Stromal cell of bone marrow (primary cell): Measurements from ENCODE around the gene TBX15.

Experiments
- DNase-seq: peaks from one replicate; pipeline ENCODE4 v3.0.0-alpha.2; 2012; ENCODE audit warnings: low read depth

TBX15 gene

DNA sequence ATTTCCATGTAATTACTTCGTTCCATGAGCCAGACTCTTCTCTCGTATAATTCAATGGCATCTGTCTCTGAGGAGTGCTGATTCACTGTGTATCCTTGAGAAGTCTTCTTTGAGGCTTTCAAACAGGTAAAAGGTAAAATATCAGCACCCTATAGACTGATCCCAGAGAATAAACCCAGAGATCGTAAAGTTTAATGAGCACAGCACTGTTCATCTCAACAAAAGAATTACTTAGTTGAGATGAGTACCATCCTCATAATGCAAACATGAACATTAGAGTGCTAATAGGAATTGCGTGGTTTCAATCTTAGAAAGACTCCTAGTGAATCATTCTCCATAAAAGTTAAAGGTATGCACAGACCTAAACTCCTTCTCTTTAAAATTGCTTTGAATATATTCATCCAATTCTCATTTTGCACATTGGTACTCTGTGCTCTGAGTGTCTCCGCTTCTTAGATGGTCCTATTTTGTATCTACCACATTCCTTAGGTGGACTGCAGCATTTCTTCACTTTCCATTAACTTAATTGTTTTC is 97.2 kb downstream of the TBX15 start:
- no peak for DNase-seq

DNA sequence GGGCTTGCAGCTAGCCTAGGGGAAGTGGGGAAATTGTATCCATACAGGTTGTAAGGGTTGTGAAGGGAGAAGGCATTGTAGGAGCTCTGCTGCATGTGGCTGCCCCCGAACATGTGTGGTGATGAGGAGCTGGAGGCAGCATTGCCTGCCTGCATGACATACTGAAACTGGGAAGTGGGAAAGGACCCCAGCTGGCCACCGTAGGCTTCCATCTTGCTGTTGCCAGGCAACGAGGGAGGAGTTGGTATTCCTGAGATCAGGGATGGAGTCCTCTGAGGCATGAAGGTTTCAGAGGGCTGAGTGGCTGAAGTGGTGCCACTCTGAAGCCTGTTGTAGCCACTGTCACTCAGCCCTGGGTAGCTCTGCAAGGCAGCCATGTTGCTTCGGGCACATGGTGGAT is 103.2 kb downstream of the TBX15 start:
- DNase-seq: no peak

DNA sequence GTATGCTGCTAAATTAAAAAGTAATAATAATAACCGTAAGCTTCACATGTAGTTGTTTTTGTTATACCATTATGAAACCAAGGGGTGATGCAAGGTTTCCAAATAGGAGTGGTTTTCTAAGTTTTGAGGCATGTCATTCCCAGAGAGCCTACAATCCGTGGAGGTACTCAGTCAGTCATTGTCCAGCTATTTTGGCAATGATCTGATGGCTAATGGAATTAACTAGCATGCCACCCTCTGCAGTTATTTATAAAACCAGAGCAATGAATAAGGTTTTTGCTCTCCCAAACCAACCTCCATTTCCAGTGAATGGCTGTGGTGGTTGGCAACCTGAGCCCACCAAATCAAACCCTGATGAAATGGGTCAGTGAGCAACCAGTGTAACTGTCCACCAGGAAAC is 106.4 kb downstream of the TBX15 start:
- no peak for DNase-seq

DNA sequence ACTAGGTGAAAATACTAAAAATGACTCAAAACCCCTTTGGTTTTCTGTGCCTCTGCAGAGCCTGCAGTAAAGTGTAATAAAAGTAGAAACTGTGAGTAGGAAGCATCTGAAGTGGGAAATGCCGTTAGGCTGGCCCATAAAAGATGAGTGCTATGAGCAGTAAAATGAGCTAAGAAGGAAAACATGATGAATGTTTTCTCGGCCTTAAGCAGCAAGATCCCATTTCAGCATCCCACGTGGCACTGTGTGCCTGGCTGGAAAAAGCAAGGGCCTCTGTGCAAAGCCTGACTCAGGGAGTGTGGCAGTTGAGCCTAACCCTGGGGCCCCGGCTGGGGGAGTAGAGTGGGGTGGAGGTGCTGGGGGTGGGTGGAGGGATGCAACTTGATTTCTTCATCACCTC is 109.5 kb downstream of the TBX15 start:
- DNase-seq: no peak

DNA sequence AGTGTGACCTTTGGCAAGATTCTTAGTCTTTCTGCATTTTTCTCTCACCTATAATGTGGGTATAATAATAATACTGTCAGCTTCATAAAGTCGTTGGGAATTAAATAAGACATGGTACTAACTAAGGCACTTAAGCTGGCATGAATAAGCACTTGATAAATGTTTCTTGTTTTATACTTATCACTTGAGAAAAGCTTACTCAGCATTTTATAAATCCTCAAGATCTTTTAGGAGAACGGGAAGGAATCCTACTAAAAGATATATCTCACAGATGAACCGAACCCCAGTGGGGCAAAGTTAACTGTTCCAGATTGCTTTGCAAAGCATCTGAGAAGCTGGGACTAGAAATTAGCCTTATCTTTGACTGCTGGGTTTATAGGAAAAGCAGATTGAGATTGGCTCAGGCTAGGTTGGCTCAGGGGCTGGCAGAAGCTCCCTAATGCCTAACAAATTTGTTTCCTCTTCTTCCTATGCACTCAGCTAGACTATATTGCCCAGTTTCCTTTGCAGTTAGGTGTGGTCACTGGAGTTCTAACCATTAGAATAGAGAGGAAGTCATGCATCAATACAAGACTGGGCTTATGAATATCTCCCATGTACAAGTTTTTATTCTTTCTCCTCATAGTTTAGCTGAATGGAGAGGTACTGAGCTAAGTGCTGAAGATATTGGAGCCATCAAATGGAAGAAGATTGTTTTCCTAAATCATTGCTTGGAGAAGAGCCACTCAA is 110.3 kb downstream of the TBX15 start:
- DNase-seq: no peak

DNA sequence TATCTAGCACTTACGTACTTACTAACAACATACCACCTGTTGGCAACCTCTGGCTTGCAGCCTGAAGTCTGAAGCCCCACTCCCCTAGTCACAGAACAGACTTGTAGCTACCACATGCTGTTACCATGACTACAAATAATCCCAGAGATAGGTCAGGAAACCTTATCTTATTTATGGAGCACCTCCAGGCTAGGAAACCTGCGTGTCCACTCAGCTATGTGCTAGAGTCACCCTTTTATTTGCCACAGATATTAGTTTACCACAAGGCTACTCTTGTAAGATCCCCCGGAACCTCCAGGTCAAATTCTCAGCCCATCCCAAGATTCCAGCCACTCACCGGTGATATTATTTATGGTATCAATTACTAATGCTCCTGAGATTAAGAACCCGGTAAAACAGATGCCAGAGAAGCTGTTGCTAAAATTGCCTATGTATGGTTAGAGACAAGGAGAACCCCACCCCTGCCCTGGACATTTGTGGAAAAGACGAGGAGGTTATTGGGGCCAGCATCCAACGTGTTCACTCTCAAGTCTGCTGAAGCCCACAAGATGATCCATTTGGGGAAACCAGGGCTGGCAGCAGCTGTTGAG is 116.5 kb downstream of the TBX15 start:
- no peak for DNase-seq

DNA sequence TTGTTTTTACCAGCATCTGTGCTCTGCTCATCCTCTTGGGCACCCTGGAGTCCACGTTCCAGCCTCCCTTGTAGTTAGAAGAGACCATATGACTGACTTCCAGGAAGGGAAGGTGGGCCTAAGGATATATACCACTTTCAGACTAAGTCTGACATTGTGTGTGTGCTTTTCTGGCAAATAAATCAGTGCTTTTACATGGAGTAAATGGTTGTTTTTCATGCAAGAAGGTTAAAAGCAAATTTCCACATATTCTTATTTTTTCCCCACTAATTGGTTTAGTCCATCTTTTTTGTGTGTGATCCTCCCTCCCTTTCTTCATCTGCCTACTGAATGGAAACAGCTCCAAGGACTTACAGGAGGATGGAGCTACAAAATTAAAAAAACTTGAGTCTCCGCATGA is 119.8 kb downstream of the TBX15 start:
- no peak for DNase-seq

DNA sequence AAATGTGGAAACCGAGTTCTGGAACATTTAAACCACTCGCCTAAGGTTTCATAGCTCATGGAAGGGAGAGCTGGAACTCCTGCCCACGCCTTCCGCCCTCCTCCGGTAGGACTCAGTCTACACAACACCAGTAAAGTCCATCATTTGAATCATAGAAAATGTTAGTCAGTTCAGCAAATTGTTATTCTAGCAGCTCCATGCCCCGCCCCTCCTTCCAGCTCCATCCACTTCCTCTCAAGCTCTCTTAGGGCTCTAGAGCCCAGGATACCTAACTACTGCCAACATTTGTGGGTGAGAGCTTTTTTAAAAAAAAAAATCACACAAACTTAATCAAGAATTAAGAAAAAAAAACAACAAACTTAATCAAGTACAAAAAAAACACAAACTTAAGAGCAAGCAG is 121.8 kb downstream of the TBX15 start:
- DNase-seq: no peak

DNA sequence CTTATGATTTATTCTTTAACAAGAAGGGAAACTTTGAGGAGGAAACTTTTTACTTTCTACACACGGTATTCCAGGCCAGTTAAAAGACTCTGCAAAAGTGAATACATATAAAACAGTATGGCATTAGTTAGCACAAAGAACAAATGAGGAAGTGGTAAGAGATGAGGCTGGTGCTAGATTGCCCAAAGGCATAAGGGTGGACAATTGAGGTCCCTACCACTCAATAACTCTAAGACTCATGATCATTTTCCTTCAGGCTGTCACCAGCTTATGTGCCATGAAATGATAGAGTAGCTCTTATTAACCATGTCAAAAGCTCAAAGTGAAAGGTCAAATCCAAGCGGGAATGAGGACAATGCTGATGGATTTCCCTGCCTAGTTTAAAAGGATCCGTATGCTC is 124.5 kb downstream of the TBX15 start:
- DNase-seq: no peak

DNA sequence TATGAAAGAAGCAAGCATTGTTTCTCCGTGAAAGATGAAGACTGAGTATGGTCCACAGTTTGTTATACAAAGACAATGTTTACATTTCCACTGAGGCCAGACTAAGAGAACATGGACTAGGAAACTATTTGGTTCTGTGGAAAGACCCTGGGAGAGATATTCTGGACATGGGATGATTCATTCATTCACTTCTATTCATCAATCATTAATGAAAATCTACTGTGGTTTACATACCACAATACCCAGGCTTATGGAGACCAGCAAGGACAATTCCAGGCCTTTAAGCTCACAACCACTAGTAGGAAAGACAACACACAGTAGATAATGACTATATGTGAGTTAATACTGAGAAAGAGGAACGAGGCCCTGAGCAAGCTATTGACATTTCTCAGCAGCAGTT is 125.4 kb downstream of the TBX15 start:
- peak; percentile 34 for DNase-seq

DNA sequence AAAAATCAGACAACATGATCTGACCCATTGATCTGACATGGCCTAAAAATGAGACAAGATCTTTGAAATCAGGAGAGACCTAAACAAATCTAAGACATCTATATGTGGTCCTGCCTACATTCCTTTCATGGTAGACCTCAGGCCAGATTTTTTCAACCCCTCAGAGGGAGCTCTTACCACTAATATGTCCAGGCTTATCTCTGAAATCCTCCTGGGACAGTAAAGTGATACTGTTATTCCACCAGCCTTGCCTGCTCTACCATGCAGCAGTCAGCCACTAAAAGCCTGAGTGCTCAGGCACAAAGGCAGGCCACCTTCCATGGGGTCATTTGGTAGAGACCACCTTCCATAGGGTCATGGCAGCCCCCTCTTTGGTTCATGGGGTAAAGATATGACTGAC is 126.9 kb downstream of the TBX15 start:
- no peak for DNase-seq

DNA sequence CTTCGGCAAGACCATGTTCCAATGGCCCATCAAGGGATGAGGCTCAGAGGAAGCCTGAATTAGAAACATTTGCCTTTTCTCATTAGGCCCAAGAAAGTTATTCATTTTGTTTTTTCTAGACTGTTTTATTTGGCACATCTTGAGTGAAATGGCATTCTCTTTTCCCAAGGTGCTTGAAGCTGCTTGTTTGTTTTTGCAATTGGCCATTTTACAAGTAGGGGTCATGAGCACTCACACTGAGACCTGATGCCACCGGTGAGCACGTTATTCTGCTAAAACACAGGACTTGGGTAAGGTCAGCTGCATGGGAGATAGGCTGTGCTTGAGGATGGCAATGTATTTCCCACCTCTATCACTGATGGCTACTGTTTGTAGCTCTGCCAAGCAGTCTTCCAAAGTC is 128.1 kb downstream of the TBX15 start:
- DNase-seq: no peak

DNA sequence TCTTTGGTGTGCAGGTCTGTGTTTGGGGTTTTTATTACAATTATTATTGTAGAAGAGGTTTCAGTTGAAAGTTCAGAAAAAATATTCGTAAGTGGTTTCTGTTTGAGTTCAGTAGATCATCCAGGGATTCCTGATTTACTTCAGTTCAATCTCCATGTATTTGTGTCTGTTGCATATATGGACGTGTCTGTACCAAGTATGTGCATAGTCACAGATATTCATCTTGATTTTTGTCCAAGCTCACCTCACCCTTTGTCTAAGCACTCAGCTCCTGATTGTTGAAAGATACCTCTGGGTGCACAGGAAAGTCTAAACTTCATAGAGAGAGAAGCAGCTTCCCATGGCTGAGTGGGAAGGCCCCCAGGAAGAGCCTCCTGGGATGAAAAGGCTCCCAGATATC is 141.7 kb downstream of the TBX15 start:
- no peak for DNase-seq

DNA sequence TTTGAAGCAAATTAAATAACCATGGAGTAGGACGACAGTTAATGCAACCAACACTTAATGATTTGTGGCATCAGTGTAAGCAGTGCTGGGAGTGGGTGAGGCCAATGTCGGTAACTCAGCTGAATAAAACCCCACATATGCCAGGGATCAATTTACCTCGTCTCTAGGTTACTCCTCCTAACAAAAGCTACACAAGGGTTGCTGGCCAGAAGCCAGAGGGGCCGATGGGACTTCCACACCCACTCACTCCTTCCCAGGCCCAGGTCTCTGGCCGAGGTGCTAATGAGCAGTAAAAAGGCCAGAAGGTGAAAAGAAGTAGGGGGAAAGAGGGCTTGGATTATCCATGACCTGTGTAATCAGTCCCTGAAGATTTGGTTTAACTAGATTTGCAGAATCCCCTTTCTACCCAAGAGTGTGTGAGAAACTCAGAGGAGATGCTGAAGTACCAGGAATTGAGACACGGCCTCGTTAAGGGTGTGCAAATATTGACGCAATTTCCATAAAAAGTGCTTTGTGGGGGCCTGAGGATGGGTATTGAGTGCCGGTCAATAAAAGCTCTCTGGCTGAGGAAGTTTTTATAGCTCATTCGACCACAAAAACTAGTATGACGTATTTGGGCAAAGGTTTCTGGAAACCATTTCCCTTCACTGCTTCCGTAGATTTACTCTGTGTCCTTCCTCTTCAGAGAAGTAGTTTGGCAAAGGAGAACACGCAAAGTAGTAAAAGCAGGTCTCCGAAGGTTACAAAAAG is 145.5 kb downstream of the TBX15 start:
- DNase-seq: no peak

DNA sequence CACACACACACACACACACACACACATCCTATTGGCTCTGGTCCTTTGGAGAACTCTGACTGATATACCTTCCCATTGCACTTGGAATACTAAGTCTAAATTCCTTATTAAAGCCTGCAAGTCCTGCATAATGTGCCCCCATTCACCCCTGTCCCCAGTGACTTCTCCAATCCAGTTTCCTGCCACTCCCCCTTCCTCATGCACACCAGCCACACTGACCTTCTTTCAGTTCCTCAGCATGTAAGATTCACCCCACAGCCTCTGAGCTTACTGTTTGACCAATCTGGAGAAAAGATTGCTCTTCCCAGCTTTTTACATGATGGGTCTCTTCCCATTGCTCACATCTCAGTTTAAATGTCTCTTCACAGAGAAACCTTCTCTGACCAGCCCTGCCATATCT is 146.6 kb downstream of the TBX15 start:
- DNase-seq: no peak
